KBM-7 (cell line): ENCODE results near the gene ADGRA3.

Source experiments
- DNase-seq: peaks from one replicate; pipeline ENCODE4 v3.0.0-alpha.2; 2015
- in situ Hi-C: fragments of 300-500 bp; cut with MboI; formaldehyde crosslinking; loops from 2 replicates; pipeline ENCODE4 v1.14.3; 2020; ENCODE audit warnings: low sequenced_read_pairs, low pct_unique_long_range_greater_than_20kb, mixed read lengths

The ADGRA3 gene

GRCh38 chr4:22462688-22463087, 53.2 kb downstream of the ADGRA3 start:
- peak; percentile 18 for DNase-seq
- in situ Hi-C loops, result no loop called here

GRCh38 chr4:22460266-22460665, 55.6 kb downstream of the ADGRA3 start:
- no peak for DNase-seq
- in situ Hi-C loops, result no loop called here

- DNase-seq, result no peak
- in situ Hi-C loops, result no loop called here
Measured at GRCh38 chr4:22458098-22458497, 57.8 kb downstream of the ADGRA3 start.

- DNase-seq, result no peak
- in situ Hi-C loops, result no loop called here
Measured at GRCh38 chr4:22457348-22457747, 58.5 kb downstream of the ADGRA3 start.

GRCh38 chr4:22456291-22456690, 59.6 kb downstream of the ADGRA3 start:
- no peak for DNase-seq
- in situ Hi-C loops, result no loop called here

GRCh38 chr4:22454955-22455354, 60.9 kb downstream of the ADGRA3 start:
- no peak for DNase-seq
- in situ Hi-C loops, result no loop called here

- in situ Hi-C loops, result no loop called here
- DNase-seq, result no peak
Measured at GRCh38 chr4:22454216-22454838, 61.5 kb downstream of the ADGRA3 start.

GRCh38 chr4:22444813-22445212, 71.1 kb downstream of the ADGRA3 start:
- in situ Hi-C loops, result no loop called here
- no peak for DNase-seq

- no peak for DNase-seq
- in situ Hi-C loops, result no loop called here
Measured at GRCh38 chr4:22442956-22443355, 72.9 kb downstream of the ADGRA3 start.

- in situ Hi-C loops, result no loop called here
- no peak for DNase-seq
Measured at GRCh38 chr4:22440999-22441398, 74.9 kb downstream of the ADGRA3 start.

- in situ Hi-C loops, result no loop called here
- no peak for DNase-seq
Measured at GRCh38 chr4:22439947-22440346, 75.9 kb downstream of the ADGRA3 start.

- in situ Hi-C loops, result no loop called here
- DNase-seq, result no peak
Measured at GRCh38 chr4:22435652-22436051, 80.2 kb downstream of the ADGRA3 start.

GRCh38 chr4:22434895-22435294, 81.0 kb downstream of the ADGRA3 start:
- in situ Hi-C loops, result no loop called here
- DNase-seq, result peak; percentile 37

- no peak for DNase-seq
- in situ Hi-C loops, result no loop called here
Measured at GRCh38 chr4:22430626-22431025, 85.2 kb downstream of the ADGRA3 start.

- in situ Hi-C loops, result no loop called here
Measured at GRCh38 chr4:22428441-22428840, 87.4 kb downstream of the ADGRA3 start.

GRCh38 chr4:22427675-22428074, 88.2 kb downstream of the ADGRA3 start:
- DNase-seq, result no peak
- in situ Hi-C loops, result no loop called here

More at GRCh38 chr4:22428441-22428840, 87.4 kb downstream of the ADGRA3 start:
- DNase-seq, result no peak

GRCh38 chr4:22420291-22420690, 95.6 kb downstream of the ADGRA3 start:
- in situ Hi-C loops, result loop anchor here (25.0 kb wide), 1 partner anchor 267 kb away; the partner anchor contains the start of gene GBA3
- no peak for DNase-seq

- no peak for DNase-seq
- in situ Hi-C loops, result loop anchor here (25.0 kb wide), 1 partner anchor 270 kb away; the partner anchor contains the start of gene GBA3
Measured at GRCh38 chr4:22417408-22417807, 98.5 kb downstream of the ADGRA3 start.

GRCh38 chr4:22416403-22416802, 99.5 kb downstream of the ADGRA3 start:
- in situ Hi-C loops, result loop anchor here (25.0 kb wide), 1 partner anchor 271 kb away; the partner anchor contains the start of gene GBA3
- peak; percentile 30 for DNase-seq

- in situ Hi-C loops, result loop anchor here (25.0 kb wide), 1 partner anchor 272 kb away; the partner anchor contains the start of gene GBA3
- peak; percentile 14 for DNase-seq
Measured at GRCh38 chr4:22414833-22415232, 101.0 kb downstream of the ADGRA3 start.

- peak; percentile 6 for DNase-seq
- in situ Hi-C loops, result loop anchor here (25.0 kb wide), 1 partner anchor 274 kb away; the partner anchor contains the start of gene GBA3
Measured at GRCh38 chr4:22413471-22413870, 102.4 kb downstream of the ADGRA3 start.
